WI38 (cell line): ENCODE data around the gene MPPED1.

Experiments
- H3K4me3 ChIP-seq: 2 replicates; pipeline ENCODE4 v1.5.1; 2011; ENCODE audit warnings: low read depth, mild to moderate bottlenecking, control low read depth, low read length
- CTCF ChIP-seq: IDR thresholded peaks from 2 replicates; pipeline ENCODE4 v1.5.1; 2012; ENCODE audit warnings: low read depth, mild to moderate bottlenecking, control low read depth, low read length

The MPPED1 gene

DNA sequence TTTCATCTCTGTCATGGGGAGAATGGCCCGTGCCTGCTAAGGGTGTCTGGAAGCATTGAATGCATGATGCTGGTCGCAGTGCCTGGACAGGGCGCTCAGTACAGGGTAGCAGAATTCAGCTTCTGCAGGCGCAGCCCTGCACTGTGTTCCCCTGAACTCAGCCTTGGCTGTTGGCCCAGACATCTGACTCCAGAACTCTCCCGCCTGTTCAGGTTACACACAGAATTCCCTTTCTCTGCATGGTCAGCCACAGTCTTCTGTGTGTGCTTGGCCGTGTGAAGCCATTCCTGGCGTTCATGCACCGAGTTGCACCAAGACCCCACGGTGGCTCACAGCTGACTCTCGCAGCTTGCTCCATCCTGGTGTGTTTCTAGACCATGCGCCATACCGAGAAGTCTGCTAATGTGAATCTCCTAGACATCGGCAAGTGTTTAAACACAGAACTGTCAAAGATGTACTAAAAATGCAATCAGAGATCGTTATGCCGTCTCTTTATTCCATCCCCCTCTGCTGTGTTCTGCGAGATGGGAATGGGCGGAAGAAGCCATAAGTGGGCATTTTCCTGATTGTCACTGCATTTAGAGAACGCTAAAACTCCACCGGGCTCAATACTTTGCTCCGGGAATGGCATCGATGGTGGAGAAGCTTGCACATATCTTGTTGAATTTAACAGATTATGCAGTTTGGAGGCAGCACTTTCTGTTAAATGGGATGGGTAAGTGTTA lies 55.6 kb downstream of the MPPED1 start:
- TF ChIP-seq CTCF: no peak
- H3K4me3 ChIP-seq: no peak overlapping the region

DNA sequence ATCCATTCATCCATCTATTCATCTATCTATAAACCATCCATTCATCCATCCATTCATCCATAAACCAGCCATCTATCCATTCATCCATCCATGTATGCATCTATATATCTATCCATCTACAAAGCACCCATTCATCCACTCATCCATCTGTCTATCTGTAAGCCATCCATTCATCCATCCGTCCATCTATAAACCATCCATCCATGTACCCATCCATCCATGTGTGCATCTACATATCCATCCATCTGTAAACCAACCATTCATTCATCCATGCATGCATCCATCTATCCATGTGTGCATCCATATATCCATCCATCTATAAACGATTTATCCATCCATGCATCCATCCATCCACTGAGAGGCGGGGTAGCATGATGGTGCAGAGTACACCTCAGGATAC lies 58.4 kb downstream of the MPPED1 start:
- no peak for TF ChIP-seq CTCF
- H3K4me3 ChIP-seq: no peak overlapping the region

- no peak overlapping the region for H3K4me3 ChIP-seq
Observed at GRCh38 chr22:43470941-43471585, 59.2 kb downstream of the MPPED1 start.

GRCh38 chr22:43471606-43472135 lies 59.9 kb downstream of the MPPED1 start:
- H3K4me3 ChIP-seq: no peak overlapping the region
- no peak for TF ChIP-seq CTCF

More at GRCh38 chr22:43470941-43471585, 59.2 kb downstream of the MPPED1 start:
- no peak for TF ChIP-seq CTCF

- TF ChIP-seq CTCF: no peak
- no peak overlapping the region for H3K4me3 ChIP-seq
Observed at GRCh38 chr22:43473031-43473430, 61.2 kb downstream of the MPPED1 start.

DNA sequence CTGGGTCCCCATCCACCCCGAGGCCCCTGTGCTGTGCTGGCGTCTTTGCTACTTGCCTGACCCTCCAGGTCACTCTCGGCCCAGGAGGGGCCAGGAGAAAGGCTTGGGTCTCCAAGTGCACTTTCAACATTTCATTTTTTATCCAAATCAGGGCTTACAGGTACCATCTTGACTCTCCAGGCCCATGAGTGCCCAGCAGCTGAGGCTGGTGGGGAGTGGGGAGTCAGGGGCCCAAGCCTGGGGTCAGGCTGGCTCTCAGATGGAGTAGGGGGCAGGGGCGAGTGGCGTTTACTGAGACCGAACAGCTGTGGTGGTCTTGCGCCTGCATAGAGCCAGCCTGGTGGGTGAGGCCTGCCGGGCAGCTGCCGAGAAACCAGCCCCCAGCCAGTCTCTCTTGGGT lies 61.6 kb downstream of the MPPED1 start:
- H3K4me3 ChIP-seq: no peak overlapping the region
- no peak for TF ChIP-seq CTCF
